BJ (cell line): ENCODE measurements around the gene KARS1. TPM values are rescaled to one million over a fixed set of nuclear protein-coding genes. Genes with fewer than 3 reads are reported as not detected.

Source experiments
- CTCF ChIA-PET: fragments of 350-600 bp; formaldehyde crosslinking; extraction: SDS; loops from one replicate; lab custom pipeline; 2021; ENCODE audit warnings: antibody characterized with exemption, inconsistent platforms; lab: Yijun Ruan, JAX
- POLR2A ChIA-PET: fragments of 300-600 bp; sonication (Branson Sonifier 250); formaldehyde crosslinking; extraction: SDS; loops from one replicate; lab custom pipeline; 2021; ENCODE audit warnings: antibody characterized with exemption; lab: Charles Lee
- DNase-seq: peaks from one replicate; pipeline ENCODE4 v3.0.0-alpha.2; 2011; ENCODE audit warnings: low read depth
- H3K27me3 ChIP-seq: 2 replicates; pipeline ENCODE4 v1.6.0; 2011; ENCODE audit warnings: low read length; ENCODE audit not compliant: control insufficient read depth, insufficient read depth
- H3K36me3 ChIP-seq: 2 replicates; pipeline ENCODE4 v1.5.1; 2011; ENCODE audit warnings: low read length; ENCODE audit not compliant: control insufficient read depth, insufficient read depth
- H3K4me3 ChIP-seq: 2 replicates; pipeline ENCODE4 v1.5.1; 2011; ENCODE audit warnings: low read depth, mild to moderate bottlenecking, control low read depth, low read length
- polyA plus RNA-seq: library from polyadenylated mRNA; depleted of rRNA; stranded (reverse); fragments of >200 nt; gene quantifications from 2 replicates; pipeline ENCODE4 v1.2.3, GENCODE V29; 2011; rRNA removed
- TF ChIP-seq, protein P1 (sequence below): IDR thresholded peaks from 2 replicates; pipeline ENCODE4 v1.5.1; 2011; ENCODE audit warnings: low read depth, mild to moderate bottlenecking, control low read depth, inconsistent platforms, low read length, moderate library complexity; ENCODE audit not compliant: insufficient read depth

Gene KARS1
- polyA plus RNA-seq, 1 experiment: 118 TPM

DNA sequence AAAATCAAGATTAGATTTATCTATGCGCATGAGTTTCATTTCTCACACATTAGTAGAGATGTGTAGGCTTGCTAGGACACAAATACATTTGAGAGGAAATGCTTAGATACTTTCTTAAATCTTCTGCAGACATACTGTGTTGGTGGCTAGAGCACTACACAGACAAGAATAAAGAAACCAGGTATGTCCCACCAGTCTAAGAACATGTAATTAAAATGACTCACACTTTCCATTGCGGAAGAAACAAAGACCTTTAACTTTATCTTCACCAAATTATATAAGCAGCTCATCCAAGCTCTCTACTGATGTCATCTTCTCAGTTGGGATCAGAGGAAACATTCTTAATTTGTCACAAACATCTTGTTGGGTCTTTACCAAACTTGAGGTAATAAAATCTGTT lies 68.7 kb downstream of the KARS1 start:
- TF ChIP-seq, protein P1, sequence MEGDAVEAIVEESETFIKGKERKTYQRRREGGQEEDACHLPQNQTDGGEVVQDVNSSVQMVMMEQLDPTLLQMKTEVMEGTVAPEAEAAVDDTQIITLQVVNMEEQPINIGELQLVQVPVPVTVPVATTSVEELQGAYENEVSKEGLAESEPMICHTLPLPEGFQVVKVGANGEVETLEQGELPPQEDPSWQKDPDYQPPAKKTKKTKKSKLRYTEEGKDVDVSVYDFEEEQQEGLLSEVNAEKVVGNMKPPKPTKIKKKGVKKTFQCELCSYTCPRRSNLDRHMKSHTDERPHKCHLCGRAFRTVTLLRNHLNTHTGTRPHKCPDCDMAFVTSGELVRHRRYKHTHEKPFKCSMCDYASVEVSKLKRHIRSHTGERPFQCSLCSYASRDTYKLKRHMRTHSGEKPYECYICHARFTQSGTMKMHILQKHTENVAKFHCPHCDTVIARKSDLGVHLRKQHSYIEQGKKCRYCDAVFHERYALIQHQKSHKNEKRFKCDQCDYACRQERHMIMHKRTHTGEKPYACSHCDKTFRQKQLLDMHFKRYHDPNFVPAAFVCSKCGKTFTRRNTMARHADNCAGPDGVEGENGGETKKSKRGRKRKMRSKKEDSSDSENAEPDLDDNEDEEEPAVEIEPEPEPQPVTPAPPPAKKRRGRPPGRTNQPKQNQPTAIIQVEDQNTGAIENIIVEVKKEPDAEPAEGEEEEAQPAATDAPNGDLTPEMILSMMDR: no peak
- CTCF ChIA-PET: interaction anchor here (1.4 kb wide), 1 partner anchor 14 kb away, joined by 4 read pairs; no protein-coding TSS in a partner anchor

DNA sequence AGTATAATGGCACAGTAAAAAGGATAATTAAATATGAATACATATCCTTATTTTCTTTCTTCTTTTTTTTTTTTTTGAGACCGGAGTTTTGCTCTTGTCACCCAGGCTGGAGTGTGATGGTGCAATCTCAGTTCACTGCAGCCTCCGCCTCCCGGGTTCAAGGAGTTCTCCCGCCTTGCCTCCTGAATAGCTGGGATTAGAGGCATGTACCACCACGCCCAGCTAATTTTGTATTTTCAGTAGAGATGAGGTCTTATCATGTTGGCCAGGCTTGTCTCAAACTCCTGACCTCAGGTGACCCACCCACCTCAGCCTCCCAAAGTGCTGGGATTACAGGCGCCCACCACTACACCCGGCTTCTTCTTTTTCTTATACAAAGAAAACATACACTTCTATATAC lies 69.3 kb downstream of the KARS1 start:
- Histone ChIP-seq H3K36me3 (peaks cover 22% of the 10 kb centered on the region), H3K4me3 (no peak overlapping the region), H3K27me3 (no peaks in the 10 kb centered on the region)
- CTCF ChIA-PET: no interaction called here
- POLR2A ChIA-PET: no interaction called here
- no peak for DNase-seq
- TF ChIP-seq, protein P1: no peak

More for the DNA sequence above, 68.7 kb downstream of the KARS1 start:
- no peaks in the 10 kb centered on the region for H3K27me3 ChIP-seq
- peaks cover 19% of the 10 kb centered on the region for H3K36me3 ChIP-seq
- no peak overlapping the region for H3K4me3 ChIP-seq
- no peak for DNase-seq
- POLR2A ChIA-PET: no interaction called here

Other genes with a start within 250 kb of the KARS1 start
- 10.9 and 38.6 TPM in 2 replicates for gene CFDP1, start 214.2 kb downstream of the KARS1 start, polyA plus RNA-seq
- 5.2 and 8.2 TPM in 2 replicates for gene TMEM170A, start 183.0 kb downstream of the KARS1 start, polyA plus RNA-seq
- gene CHST6, start 152.2 kb downstream of the KARS1 start, polyA plus RNA-seq: 0.10 and 0.12 TPM in 2 replicates
- 0.15 TPM in 1 of 2 replicates, not detected in the other for gene CHST5, start 111.6 kb downstream of the KARS1 start, polyA plus RNA-seq
- 19.8 and 38.8 TPM in 2 replicates for gene TMEM231, start 91.4 kb downstream of the KARS1 start, polyA plus RNA-seq
- gene GABARAPL2, start 81.3 kb downstream of the KARS1 start, polyA plus RNA-seq: 32.3 and 61.9 TPM in 2 replicates
- 18.9 and 26.5 TPM in 2 replicates for gene ADAT1, start 24.4 kb downstream of the KARS1 start, polyA plus RNA-seq
- 19.1 and 28.9 TPM in 2 replicates for gene TERF2IP, start 108 bp upstream of the KARS1 start, polyA plus RNA-seq
- not detected in 2 replicates for gene CPHXL2, start 29.3 kb upstream of the KARS1 start, polyA plus RNA-seq
- not detected in 2 replicates for gene DUXB, start 53.8 kb upstream of the KARS1 start, polyA plus RNA-seq
- not detected in 2 replicates for gene CPHXL, start 78.8 kb upstream of the KARS1 start, polyA plus RNA-seq